Neural cell (in vitro differentiated cells): ENCODE results near the gene KRTAP10-7. TPM values are rescaled to one million over a fixed set of nuclear protein-coding genes. Genes with fewer than 3 reads are reported as not detected.

Experiments
- H2AFZ ChIP-seq: fragments of 200-600, 300-800 bp; sonication (generic), shearing (Covaris generic); 2 replicates; pipeline ENCODE4 v1.6.0; 2014; ENCODE audit warnings: low read depth, mild to moderate bottlenecking, antibody characterized with exemption, low read length, moderate library complexity
- H3F3A ChIP-seq: fragments of 200-600 bp; shearing (Covaris generic); 2 replicates; pipeline ENCODE4 v1.6.1; 2016; ENCODE audit warnings: mild to moderate bottlenecking, moderate library complexity, mixed read lengths, antibody characterized with exemption, low read length; ENCODE audit not compliant: insufficient read depth, poor library complexity, severe bottlenecking
- H3K27ac ChIP-seq: fragments of 200-600, 300-800 bp; sonication (generic), shearing (Covaris generic); 2 replicates; pipeline ENCODE4 v1.5.1; 2014; ENCODE audit warnings: mild to moderate bottlenecking, low read length, moderate library complexity
- H3K27me3 ChIP-seq: fragments of 300-800, 200-600 bp; sonication (generic), shearing (Covaris generic); 2 replicates; pipeline ENCODE4 v1.6.0; 2014; ENCODE audit warnings: mild to moderate bottlenecking, low read depth, low read length, moderate library complexity; ENCODE audit not compliant: insufficient read depth
- H3K36me3 ChIP-seq: fragments of 300-800, 200-600 bp; sonication (generic), shearing (Covaris generic); 2 replicates; pipeline ENCODE4 v1.5.1; 2014; ENCODE audit warnings: mild to moderate bottlenecking, antibody characterized with exemption, low read length, moderate library complexity; ENCODE audit not compliant: insufficient read depth
- H3K4me2 ChIP-seq: fragments of 300-800, 200-600 bp; sonication (generic), shearing (Covaris generic); 2 replicates; pipeline ENCODE4 v1.6.0; 2014; ENCODE audit warnings: mild to moderate bottlenecking, low read length
- H3K4me3 ChIP-seq: fragments of 300-800, 200-600 bp; sonication (generic), shearing (Covaris generic); 2 replicates; pipeline ENCODE4 v1.5.1; 2014; ENCODE audit warnings: mild to moderate bottlenecking, low read length, moderate library complexity
- H3K79me2 ChIP-seq: fragments of 200-600 bp; shearing (Covaris generic); replicated peaks from 2 replicates; pipeline ENCODE4 v1.6.0; 2014; ENCODE audit warnings: mild to moderate bottlenecking, low read length, moderate library complexity; ENCODE audit not compliant: insufficient read depth
- H3K9ac ChIP-seq: fragments of 300-800, 200-600 bp; sonication (generic), shearing (Covaris generic); 2 replicates; pipeline ENCODE4 v1.6.1; 2016; ENCODE audit warnings: mild to moderate bottlenecking, low read length, mixed read lengths
- H3K9me2 ChIP-seq: fragments of 200-600 bp; shearing (Covaris generic); 2 replicates; pipeline ENCODE4 v1.6.1; 2016; ENCODE audit warnings: mild to moderate bottlenecking, low read length, mixed read lengths; ENCODE audit not compliant: insufficient read depth
- H3K9me3 ChIP-seq: fragments of 200-600, 300-800 bp; sonication (generic), shearing (Covaris generic); 2 replicates; pipeline ENCODE4 v1.6.1; 2016; ENCODE audit warnings: mild to moderate bottlenecking, mixed run types, low read length, moderate library complexity, mixed read lengths
- H4K20me1 ChIP-seq: fragments of 200-600 bp; shearing (Covaris generic); 2 replicates; pipeline ENCODE4 v1.6.1; 2016; ENCODE audit warnings: mild to moderate bottlenecking, mixed run types; ENCODE audit not compliant: insufficient read depth
- CTCF ChIP-seq: fragments of 450-650 bp; IDR thresholded peaks from 2 replicates; pipeline ENCODE4 v1.5.1; 2014; ENCODE audit warnings: antibody characterized with exemption, mild to moderate bottlenecking, moderate library complexity; ENCODE audit not compliant: poor library complexity, severe bottlenecking
- EP300 ChIP-seq: fragments of 450-650 bp; conservative IDR thresholded peaks from 2 replicates; pipeline ENCODE4 v1.6.1; 2014; ENCODE audit warnings: antibody characterized with exemption, mild to moderate bottlenecking, moderate library complexity; ENCODE audit not compliant: poor library complexity, severe bottlenecking
- EZH2 ChIP-seq: fragments of 200-600, 300-800 bp; shearing (Covaris generic), sonication (generic); IDR thresholded peaks from 2 replicates; pipeline ENCODE4 v1.6.1; 2014; ENCODE audit warnings: antibody characterized with exemption, low read length, borderline replicate concordance, mild to moderate bottlenecking; ENCODE audit not compliant: insufficient read depth, poor library complexity, severe bottlenecking
- MXI1 ChIP-seq: fragments of 450-650 bp; conservative IDR thresholded peaks from 2 replicates; pipeline ENCODE4 v1.6.1; 2014; ENCODE audit warnings: antibody characterized with exemption, mild to moderate bottlenecking; ENCODE audit not compliant: poor library complexity, severe bottlenecking
- POLR2AphosphoS5 ChIP-seq: IDR thresholded peaks from 2 replicates; pipeline ENCODE4 v1.6.1; 2012
- RAD21 ChIP-seq: fragments of 450-650 bp; conservative IDR thresholded peaks from 2 replicates; pipeline ENCODE4 v1.6.1; 2014; ENCODE audit warnings: antibody characterized with exemption, mild to moderate bottlenecking, moderate library complexity
- REST ChIP-seq: IDR thresholded peaks from 2 replicates; pipeline ENCODE4 v1.6.1; 2012; ENCODE audit warnings: borderline replicate concordance
- SMC3 ChIP-seq: fragments of 450-650 bp; conservative IDR thresholded peaks from 2 replicates; pipeline ENCODE4 v1.6.1; 2014; ENCODE audit warnings: antibody characterized with exemption, mild to moderate bottlenecking, moderate library complexity; ENCODE audit not compliant: poor library complexity
- TAF1 ChIP-seq: IDR thresholded peaks from 2 replicates; pipeline ENCODE4 v1.6.1; 2012; ENCODE audit warnings: low read depth
- polyA plus RNA-seq: library from polyadenylated mRNA; depleted of rRNA; stranded (reverse); fragments of >200 nt; gene quantifications from 2 replicates; pipeline ENCODE4 v1.2.3, GENCODE V29; 2014

KRTAP10-7 gene
- polyA plus RNA-seq, 1 donor from 2014 or later = not detected

- no peaks in the 10 kb centered on the region for H3K79me2 ChIP-seq
- no peak overlapping the region for H3K4me2 ChIP-seq
- H2AFZ ChIP-seq = no peak overlapping the region
- no peaks in the 10 kb centered on the region for H4K20me1 ChIP-seq
- no peaks in the 10 kb centered on the region for H3K36me3 ChIP-seq
- H3K9me3 ChIP-seq = no peaks in the 10 kb centered on the region
- H3F3A ChIP-seq = no peaks in the 10 kb centered on the region
- no peaks in the 10 kb centered on the region for H3K9me2 ChIP-seq
- H3K27me3 ChIP-seq = no peaks in the 10 kb centered on the region
- no peak overlapping the region for H3K4me3 ChIP-seq
- H3K9ac ChIP-seq = no peak overlapping the region
- no peak overlapping the region for H3K27ac ChIP-seq
- TF ChIP-seq REST (no peak), SMC3 (no peak), MXI1 (no peak), CTCF (no peak), EZH2 (no peak), POLR2AphosphoS5 (no peak), TAF1 (no peak), EP300 (no peak), RAD21 (no peak)
Observed at GRCh38 chr21:44647222-44647552, 46.8 kb downstream of the KRTAP10-7 start.

- Histone ChIP-seq H3K79me2 (no peaks in the 10 kb centered on the region), H3K9me3 (no peaks in the 10 kb centered on the region), H3K27ac (no peak overlapping the region), H2AFZ (no peak overlapping the region), H4K20me1 (no peaks in the 10 kb centered on the region), H3F3A (no peaks in the 10 kb centered on the region), H3K4me2 (no peak overlapping the region), H3K9ac (no peak overlapping the region), H3K9me2 (no peaks in the 10 kb centered on the region), H3K4me3 (no peak overlapping the region), H3K36me3 (no peaks in the 10 kb centered on the region), H3K27me3 (no peaks in the 10 kb centered on the region)
- no peak for TF ChIP-seq POLR2AphosphoS5
- no peak for TF ChIP-seq SMC3
- no peak for TF ChIP-seq MXI1
- TF ChIP-seq CTCF = no peak
Observed at GRCh38 chr21:44648557-44649311, 48.3 kb downstream of the KRTAP10-7 start.
